ENCODE results near the gene KLHL24.
"Not testable (repeated sequence)": the region's sequence is repeated elsewhere in the genome, so short reads cannot be mapped to it uniquely, and the experiment has no call there.

Gene KLHL24

GRCh38 chr3:183697610-183698317, 62.3 kb downstream of the KLHL24 start, which contains the start of gene YEATS2:
TSS of gene YEATS2 (plus strand) at chr3:183697797. CDS start at chr3:183715163, 17,366 bp downstream.
- no peaks in the 10 kb centered on the region for H3K9me3 ChIP-seq
- peaks cover 15% of the 10 kb centered on the region for H3K36me3 ChIP-seq
- H3K27me3 ChIP-seq: no peaks in the 10 kb centered on the region
- DNase-seq: peak; percentile 83
- no peak for TF ChIP-seq CTCF (IDR thresholded peaks at IDR 0.05; ENCODE audit: low read depth, low read length)
- H3K4me1 ChIP-seq: no peaks in the 10 kb centered on the region
- peak within 1 kb of the TSS; percentile 95 for H3K4me3 ChIP-seq (ENCODE audit: low read depth, low read length)

GRCh38 chr3:183698318-183698751, 62.9 kb downstream of the KLHL24 start:
- Histone ChIP-seq H3K9me3 (no peaks in the 10 kb centered on the region), H3K4me1 (no peaks in the 10 kb centered on the region), H3K4me3 (ENCODE audit: low read depth, low read length) (peak overlapping the region; percentile 95), H3K36me3 (peaks cover 15% of the 10 kb centered on the region), H3K27me3 (no peaks in the 10 kb centered on the region)
- no peak for TF ChIP-seq CTCF (IDR thresholded peaks at IDR 0.05; ENCODE audit: low read depth, low read length)
- DNase-seq: peak; percentile 43

GRCh38 chr3:183698756-183699155, 63.3 kb downstream of the KLHL24 start:
- Histone ChIP-seq H3K36me3 (peaks cover 15% of the 10 kb centered on the region), H3K27me3 (no peaks in the 10 kb centered on the region), H3K9me3 (no peaks in the 10 kb centered on the region), H3K4me3 (ENCODE audit: low read depth, low read length) (peak overlapping the region; percentile 95), H3K4me1 (no peaks in the 10 kb centered on the region)
- no peak for DNase-seq
- TF ChIP-seq CTCF (IDR thresholded peaks at IDR 0.05; ENCODE audit: low read depth, low read length): no peak

GRCh38 chr3:183699238-183699947, 64.0 kb downstream of the KLHL24 start:
- no peak for DNase-seq
- no peaks in the 10 kb centered on the region for H3K4me1 ChIP-seq
- no peaks in the 10 kb centered on the region for H3K27me3 ChIP-seq
- peak overlapping the region; percentile 95 for H3K4me3 ChIP-seq (ENCODE audit: low read depth, low read length)
- H3K9me3 ChIP-seq: no peaks in the 10 kb centered on the region
- no peak for TF ChIP-seq CTCF (IDR thresholded peaks at IDR 0.05; ENCODE audit: low read depth, low read length)
- peaks cover 15% of the 10 kb centered on the region for H3K36me3 ChIP-seq

GRCh38 chr3:183701744-183702143, 66.3 kb downstream of the KLHL24 start:
- no peaks in the 10 kb centered on the region for H3K9me3 ChIP-seq
- no peaks in the 10 kb centered on the region for H3K4me1 ChIP-seq
- no peak overlapping the region for H3K4me3 ChIP-seq (ENCODE audit: low read depth, low read length)
- no peaks in the 10 kb centered on the region for H3K27me3 ChIP-seq
- no peak for DNase-seq
- peaks cover 15% of the 10 kb centered on the region for H3K36me3 ChIP-seq
- no peak for TF ChIP-seq CTCF (IDR thresholded peaks at IDR 0.05; ENCODE audit: low read depth, low read length)

GRCh38 chr3:183703892-183704291, 68.5 kb downstream of the KLHL24 start:
- H3K4me1 ChIP-seq; DNase-seq; H3K27me3 ChIP-seq; H3K9me3 ChIP-seq; H3K4me3 ChIP-seq (ENCODE audit: low read depth, low read length): not testable (repeated sequence)
- peaks cover 15% of the 10 kb centered on the region for H3K36me3 ChIP-seq

All from BE2C (cell line).